ENCODE data around the gene COL18A1. TPM values are rescaled to one million over a fixed set of nuclear protein-coding genes. Genes with fewer than 3 reads are reported as not detected.
A peak's percentile ranks its signal among the peaks of the same experiment; 100 is the strongest.

COL18A1 gene
- total RNA-seq (2022) (2.1 and 3.4 TPM in 2 replicates), Bru-seq, nascent RNA (percentile 16 among the genes with signal in this experiment), BruChase-seq, experiment 1, labeled RNA remaining after a 6-hour chase (percentile 15 among the genes with signal in this experiment), BruChase-seq, experiment 2, labeled RNA remaining after a 2-hour chase (percentile 16 among the genes with signal in this experiment)
- long read RNA-seq, full-length matches to known transcripts, result 3 of 11 reads
- long read RNA-seq, partial matches to known transcripts, result 1 of 11 reads
- long read RNA-seq, other reads (novel, unspliced or antisense), result 7 of 11 reads

DNA sequence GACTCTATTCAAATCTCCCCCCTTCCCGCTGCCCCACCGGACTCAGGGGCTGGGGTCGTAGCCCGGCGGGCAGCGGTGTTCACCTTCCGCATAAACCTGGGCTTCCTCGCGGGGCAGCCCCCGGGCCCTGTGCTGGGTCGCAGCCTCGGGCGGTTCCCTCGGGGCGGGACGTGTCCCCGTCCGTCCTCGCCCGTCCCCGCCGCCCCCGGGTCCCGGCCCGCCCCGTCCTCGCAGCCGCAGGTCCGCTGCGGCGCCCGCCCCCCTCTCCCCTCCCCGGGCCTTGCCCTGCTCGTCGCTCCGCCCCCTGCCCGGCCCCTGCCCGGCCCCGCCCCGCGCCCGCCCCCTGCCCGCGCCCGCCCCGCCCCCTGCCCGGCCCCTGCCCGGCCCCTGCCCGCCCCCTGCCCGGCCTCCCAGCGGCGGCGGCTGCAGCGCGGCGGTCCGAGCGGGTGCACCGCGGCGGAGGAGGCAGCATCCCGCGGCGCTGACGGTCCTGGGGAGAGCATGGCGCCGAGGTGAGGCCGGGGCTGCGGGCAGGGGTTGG lies at the start of gene COL18A1:
COL18A1 (plus strand) TSS at position 436 of the 541 bp plus-strand sequence; CDS start at position 502, 66 bp downstream.
- CTCF ChIA-PET, result no interaction called here
- H3K4me1 Mint-ChIP-seq (ENCODE audit: insufficient read depth, unreplicated experiment), result no peaks in the 10 kb centered on the region
- no TSS peak for BruUV-seq (replicated peaks)
- H3K36me3 Mint-ChIP-seq (ENCODE audit: insufficient read depth, unreplicated experiment), result peaks cover 5% of the 10 kb centered on the region
- TF ChIP-seq, protein P1, sequence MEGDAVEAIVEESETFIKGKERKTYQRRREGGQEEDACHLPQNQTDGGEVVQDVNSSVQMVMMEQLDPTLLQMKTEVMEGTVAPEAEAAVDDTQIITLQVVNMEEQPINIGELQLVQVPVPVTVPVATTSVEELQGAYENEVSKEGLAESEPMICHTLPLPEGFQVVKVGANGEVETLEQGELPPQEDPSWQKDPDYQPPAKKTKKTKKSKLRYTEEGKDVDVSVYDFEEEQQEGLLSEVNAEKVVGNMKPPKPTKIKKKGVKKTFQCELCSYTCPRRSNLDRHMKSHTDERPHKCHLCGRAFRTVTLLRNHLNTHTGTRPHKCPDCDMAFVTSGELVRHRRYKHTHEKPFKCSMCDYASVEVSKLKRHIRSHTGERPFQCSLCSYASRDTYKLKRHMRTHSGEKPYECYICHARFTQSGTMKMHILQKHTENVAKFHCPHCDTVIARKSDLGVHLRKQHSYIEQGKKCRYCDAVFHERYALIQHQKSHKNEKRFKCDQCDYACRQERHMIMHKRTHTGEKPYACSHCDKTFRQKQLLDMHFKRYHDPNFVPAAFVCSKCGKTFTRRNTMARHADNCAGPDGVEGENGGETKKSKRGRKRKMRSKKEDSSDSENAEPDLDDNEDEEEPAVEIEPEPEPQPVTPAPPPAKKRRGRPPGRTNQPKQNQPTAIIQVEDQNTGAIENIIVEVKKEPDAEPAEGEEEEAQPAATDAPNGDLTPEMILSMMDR (IDR thresholded peaks at IDR 0.05; ENCODE audit: unreplicated experiment), result no peak
- peak; percentile 25 for DNase-seq (ENCODE audit: unreplicated experiment)
- intact Hi-C loops (cut with micrococcal nuclease), result no loop called here
- POLR2A ChIA-PET, result no interaction called here
- H3K9me3 Mint-ChIP-seq (ENCODE audit: unreplicated experiment), result peaks cover 9% of the 10 kb centered on the region
- H3K27me3 Mint-ChIP-seq (ENCODE audit: insufficient read depth, unreplicated experiment), result peaks cover 10% of the 10 kb centered on the region
- peak within 1 kb of the TSS; percentile 74 for H3K4me3 Mint-ChIP-seq (ENCODE audit: unreplicated experiment)
- no peak within 1 kb of the TSS for H3K27ac Mint-ChIP-seq (ENCODE audit: low read depth, unreplicated experiment)

DNA sequence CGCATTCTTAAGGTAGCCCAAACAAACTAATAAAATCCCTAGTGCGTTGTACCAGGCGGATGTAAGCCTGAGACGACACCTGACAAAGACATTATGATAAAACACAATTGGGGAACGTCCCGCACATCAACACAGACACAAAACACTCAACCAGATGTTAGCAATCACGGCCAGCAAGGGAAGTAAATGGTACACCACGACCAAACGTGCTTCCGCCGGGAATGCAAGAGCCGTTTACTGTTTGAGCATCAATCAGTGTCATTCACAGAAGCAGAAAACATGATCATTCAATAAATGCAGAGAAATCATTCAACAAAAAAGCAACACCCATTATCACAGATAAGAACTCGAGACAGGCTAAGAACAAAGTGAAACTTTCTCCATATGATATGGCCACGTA lies 49.4 kb upstream of the COL18A1 start:
- TF ChIP-seq, protein P1 (IDR thresholded peaks at IDR 0.05; ENCODE audit: unreplicated experiment), result no peak
- Mint-ChIP-seq H3K4me1 (ENCODE audit: insufficient read depth, unreplicated experiment) (no peaks in the 10 kb centered on the region), H3K4me3 (ENCODE audit: unreplicated experiment) (no peak overlapping the region), H3K36me3 (ENCODE audit: insufficient read depth, unreplicated experiment) (no peaks in the 10 kb centered on the region), H3K27me3 (ENCODE audit: insufficient read depth, unreplicated experiment) (no peaks in the 10 kb centered on the region), H3K9me3 (ENCODE audit: unreplicated experiment) (no peaks in the 10 kb centered on the region), H3K27ac (ENCODE audit: low read depth, unreplicated experiment) (no peak overlapping the region)
- DNase-seq (ENCODE audit: unreplicated experiment), result no peak
- no TSS peak for BruUV-seq (replicated peaks)
- intact Hi-C loops (cut with micrococcal nuclease), result no loop called here
- POLR2A ChIA-PET, result no interaction called here
- CTCF ChIA-PET, result no interaction called here

DNA sequence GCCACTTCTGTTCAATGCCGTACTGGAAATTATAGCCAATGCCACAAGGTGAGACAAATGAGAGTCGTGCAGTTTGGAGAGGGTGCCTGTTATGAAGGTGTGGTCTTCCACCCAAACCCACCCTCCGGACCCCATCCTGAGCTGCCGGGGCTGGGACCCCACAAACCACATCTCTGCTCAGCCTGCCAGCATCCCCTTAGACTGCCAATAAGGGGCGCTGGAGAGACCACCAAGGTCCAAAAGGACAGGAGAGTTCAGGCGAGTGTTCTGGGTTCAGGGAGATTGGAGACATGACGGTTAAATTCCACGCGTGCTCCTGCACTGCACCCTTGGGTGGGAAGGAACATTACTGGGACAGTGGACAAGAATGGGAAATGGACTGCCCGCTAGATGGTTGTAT lies 48.7 kb upstream of the COL18A1 start:
- Mint-ChIP-seq H3K27me3 (ENCODE audit: insufficient read depth, unreplicated experiment) (no peaks in the 10 kb centered on the region), H3K27ac (ENCODE audit: low read depth, unreplicated experiment) (no peak overlapping the region), H3K4me3 (ENCODE audit: unreplicated experiment) (no peak overlapping the region), H3K4me1 (ENCODE audit: insufficient read depth, unreplicated experiment) (no peaks in the 10 kb centered on the region), H3K36me3 (ENCODE audit: insufficient read depth, unreplicated experiment) (no peaks in the 10 kb centered on the region), H3K9me3 (ENCODE audit: unreplicated experiment) (no peaks in the 10 kb centered on the region)
- TF ChIP-seq, protein P1 (IDR thresholded peaks at IDR 0.05; ENCODE audit: unreplicated experiment), result no peak
- DNase-seq (ENCODE audit: unreplicated experiment), result no peak
- intact Hi-C loops (cut with micrococcal nuclease), result no loop called here
- ChIA-PET POLR2A (no interaction called here), CTCF (no interaction called here)
- BruUV-seq (replicated peaks), result no TSS peak

DNA sequence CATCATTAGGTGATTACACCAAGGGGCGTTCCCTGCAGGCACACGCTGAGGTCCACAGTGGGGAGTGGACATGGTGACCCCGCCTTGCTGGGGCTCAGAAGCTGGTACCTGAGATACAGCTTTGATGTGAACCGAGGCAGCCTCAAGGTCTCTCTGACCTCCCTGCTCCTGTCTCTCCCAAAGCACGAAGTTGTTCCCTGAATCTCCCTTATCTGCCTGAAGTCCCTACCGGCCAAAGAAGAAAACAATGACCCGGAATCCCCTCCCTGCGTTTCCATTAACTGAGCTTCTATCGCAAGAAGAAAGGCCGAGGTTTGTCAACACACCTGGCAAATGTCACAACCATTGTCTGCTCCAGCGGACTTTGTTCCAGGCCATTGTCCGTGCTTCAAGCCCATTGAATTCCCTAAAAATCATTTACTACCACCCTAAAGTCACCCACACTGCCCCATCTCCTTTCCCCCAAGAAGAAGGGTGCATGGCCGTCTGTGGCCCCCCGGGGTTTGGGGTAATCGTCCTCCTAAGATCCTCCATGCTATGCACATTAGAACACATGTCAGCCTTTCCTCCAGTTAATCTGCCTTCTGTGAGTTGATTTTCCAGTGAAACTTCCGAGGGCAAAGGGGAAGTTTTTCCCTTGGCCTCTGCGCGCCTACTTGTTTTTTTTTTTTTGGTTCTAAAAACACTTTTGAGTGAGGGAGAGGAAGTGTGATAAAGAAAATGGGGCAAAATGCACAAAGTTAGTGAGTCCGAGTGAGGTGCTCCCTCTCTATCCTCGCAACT lies 48.1 kb upstream of the COL18A1 start:
- CTCF ChIA-PET, result no interaction called here
- intact Hi-C loops (cut with micrococcal nuclease), result no loop called here
- no peak overlapping the region for H3K4me3 Mint-ChIP-seq (ENCODE audit: unreplicated experiment)
- POLR2A ChIA-PET, result interaction anchor here (0.6 kb wide), 1 partner anchor 247 kb away, joined by 3 read pairs; no protein-coding TSS in a partner anchor
- H3K27me3 Mint-ChIP-seq (ENCODE audit: insufficient read depth, unreplicated experiment), result no peaks in the 10 kb centered on the region
- TF ChIP-seq, protein P1 (IDR thresholded peaks at IDR 0.05; ENCODE audit: unreplicated experiment), result no peak
- no peak for DNase-seq (ENCODE audit: unreplicated experiment)
- no peak overlapping the region for H3K27ac Mint-ChIP-seq (ENCODE audit: low read depth, unreplicated experiment)
- H3K9me3 Mint-ChIP-seq (ENCODE audit: unreplicated experiment), result no peaks in the 10 kb centered on the region
- H3K36me3 Mint-ChIP-seq (ENCODE audit: insufficient read depth, unreplicated experiment), result no peaks in the 10 kb centered on the region
- BruUV-seq (replicated peaks), result no TSS peak
- no peaks in the 10 kb centered on the region for H3K4me1 Mint-ChIP-seq (ENCODE audit: insufficient read depth, unreplicated experiment)

All from MCF 10A (cell line).